NK-92 (cell line): ENCODE measurements around the gene DNMT3L.
"Not testable (repeated sequence)": the region's sequence is repeated elsewhere in the genome, so short reads cannot be mapped to it uniquely, and the experiment has no call there.

Source experiments
- DNase-seq: peaks from one replicate; lab custom pipeline; 2025; ENCODE audit not compliant: unreplicated experiment; lab: John Stamatoyannopoulos, UW

The DNMT3L gene

GRCh38 chr21:44295163-44295573 lies 33.5 kb upstream of the DNMT3L start:
- no peak for DNase-seq

DNA sequence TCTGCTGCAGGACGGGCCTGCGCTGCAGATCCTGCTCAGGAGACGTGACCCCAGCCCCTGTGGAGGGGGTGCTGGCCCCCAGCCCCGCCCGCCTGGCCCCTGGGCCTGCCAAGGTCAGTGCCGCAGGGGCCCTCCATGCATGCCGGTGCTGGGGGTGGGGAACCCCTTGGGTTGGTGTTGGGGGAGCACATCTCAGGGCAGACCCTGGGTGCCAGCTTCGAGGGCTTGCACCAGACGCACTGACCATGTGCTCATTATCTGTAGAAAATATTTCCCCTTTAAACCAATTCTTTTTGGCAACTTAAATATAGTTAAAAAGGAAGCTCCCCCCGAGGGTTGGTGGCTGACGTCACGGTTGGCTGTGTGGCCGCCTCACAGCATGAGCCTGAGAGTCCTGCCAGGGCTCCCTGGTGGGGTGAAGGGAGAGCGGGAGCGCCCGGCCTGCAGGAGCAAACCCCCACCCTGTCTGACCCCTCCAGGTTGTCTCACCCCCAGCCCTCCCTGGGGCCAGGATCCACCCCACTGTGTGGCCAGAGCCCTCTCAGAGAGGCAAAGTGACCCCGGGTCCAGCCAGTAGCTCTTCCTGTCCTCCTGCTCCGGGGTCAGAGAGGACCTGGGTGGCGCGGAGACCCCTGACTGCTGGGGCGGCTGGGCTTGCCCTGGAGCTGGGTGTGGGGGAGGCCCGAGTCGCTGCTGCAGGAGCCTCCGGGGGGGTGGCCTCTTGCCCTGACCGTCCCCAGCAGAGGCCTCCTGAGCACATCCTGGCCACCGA lies 32.9 kb upstream of the DNMT3L start:
- no peak for DNase-seq

- no peak for DNase-seq
These were observed 32.0 kb upstream of the DNMT3L start for GRCh38 chr21:44293551-44294231.

DNA sequence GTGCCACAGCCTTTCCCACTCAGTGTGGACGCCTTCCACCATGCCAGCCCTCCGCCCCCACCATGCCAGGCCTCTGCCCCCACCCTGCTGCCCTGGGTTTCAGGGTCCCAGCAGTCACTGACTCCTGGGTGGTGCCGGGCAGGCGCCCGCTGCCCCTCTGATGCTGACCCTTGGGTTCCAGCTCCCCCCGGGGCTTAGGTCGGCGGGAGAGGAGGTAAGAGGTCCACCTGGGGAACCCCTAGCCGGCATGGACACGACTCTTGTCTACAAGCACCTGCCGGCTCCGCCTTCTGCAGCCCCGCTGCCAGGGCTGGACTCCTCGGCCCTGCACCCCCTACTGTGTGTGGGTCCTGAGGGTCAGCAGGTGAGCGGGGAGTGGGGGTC lies 31.1 kb upstream of the DNMT3L start:
- no peak for DNase-seq

GRCh38 chr21:44291936-44292811 lies 30.5 kb upstream of the DNMT3L start:
- no peak for DNase-seq

GRCh38 chr21:44291078-44291935 lies 29.6 kb upstream of the DNMT3L start:
- DNase-seq: no peak

DNA sequence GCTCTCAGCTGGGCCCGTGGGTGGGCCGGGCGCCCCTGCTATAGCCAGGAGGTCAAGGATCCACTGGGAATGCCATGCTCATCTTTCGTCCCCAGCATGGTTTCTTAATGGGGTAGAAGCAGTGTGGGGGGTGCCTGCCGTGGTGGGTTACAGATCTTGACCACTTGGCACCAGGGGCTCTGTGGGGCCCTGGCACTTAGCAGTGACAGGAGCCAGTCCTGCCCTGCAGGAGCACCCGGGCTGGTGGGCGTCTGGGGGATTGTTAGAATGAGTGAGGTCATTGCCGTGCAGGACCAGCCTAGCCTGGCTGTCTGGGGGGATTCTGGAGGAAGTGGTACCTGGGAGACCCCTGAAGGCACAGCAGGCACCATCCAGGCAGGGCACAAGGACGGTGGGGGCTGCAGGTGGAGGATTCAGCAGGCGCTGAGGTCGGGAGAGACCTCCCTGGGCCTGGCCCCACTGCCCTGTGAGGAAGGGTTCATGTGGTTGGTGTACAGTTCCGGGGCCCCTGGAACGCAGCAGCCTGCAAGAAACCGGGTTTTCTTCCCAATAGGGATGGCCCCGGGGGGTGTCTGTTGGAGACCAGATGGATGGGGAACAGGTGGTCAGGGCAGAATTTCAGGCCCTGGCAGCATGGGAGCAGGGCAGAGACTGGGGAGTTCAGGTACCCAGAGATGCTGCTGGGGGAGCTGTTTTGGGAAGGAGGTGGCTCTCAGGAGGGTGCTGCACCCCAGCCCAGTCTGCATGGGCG lies 28.8 kb upstream of the DNMT3L start:
- DNase-seq: no peak

GRCh38 chr21:44289381-44290010 lies 27.8 kb upstream of the DNMT3L start:
- DNase-seq: no peak

- DNase-seq: no peak
These were observed 26.8 kb upstream of the DNMT3L start for GRCh38 chr21:44288251-44289110.

DNA sequence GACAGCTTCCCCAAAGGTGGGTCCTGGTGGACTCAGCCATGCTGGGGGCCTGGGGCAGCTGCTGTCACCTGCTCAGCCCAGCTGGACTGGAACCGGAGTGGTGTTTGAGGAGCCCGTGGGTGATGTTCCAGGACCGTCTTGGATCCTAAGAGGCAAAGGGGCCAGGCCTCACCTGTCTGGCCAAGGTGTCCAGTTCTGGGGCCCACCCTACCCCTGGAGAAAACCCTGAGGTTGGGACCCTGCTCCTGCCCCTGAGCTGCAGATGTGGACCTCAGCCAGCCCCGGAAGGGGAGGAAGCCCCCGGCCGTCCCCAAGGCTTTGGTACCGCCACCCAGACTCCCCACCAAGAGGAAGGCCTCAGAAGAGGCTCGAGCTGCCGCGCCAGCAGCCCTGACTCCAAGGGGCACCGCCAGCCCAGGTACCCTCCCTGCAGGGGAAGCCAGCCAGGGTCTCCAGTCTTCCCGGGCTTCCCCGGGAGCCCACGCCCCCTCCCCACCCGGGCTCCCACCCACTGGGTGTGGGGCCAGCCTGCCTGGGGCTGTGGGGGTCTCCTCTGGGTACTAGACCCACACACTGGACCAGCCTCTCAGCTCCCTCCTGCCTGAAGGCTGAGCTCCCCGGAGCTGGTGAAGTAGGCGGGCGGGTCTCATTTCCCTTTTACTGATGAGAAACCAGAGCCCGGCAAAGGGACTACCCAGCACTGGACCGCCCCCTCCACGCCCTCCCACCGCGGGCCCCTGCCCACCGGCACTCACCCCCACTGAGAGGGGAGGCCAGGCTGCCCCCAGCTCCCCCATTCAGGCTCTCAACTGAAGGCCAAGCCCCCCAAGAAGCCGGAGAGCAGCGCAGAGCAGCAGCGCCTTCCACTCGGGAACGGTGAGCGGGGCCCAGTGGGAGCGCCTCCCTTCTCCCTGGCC lies 25.3 kb upstream of the DNMT3L start:
- DNase-seq: no peak

GRCh38 chr21:44286086-44286715 lies 24.5 kb upstream of the DNMT3L start:
- DNase-seq: no peak

DNA sequence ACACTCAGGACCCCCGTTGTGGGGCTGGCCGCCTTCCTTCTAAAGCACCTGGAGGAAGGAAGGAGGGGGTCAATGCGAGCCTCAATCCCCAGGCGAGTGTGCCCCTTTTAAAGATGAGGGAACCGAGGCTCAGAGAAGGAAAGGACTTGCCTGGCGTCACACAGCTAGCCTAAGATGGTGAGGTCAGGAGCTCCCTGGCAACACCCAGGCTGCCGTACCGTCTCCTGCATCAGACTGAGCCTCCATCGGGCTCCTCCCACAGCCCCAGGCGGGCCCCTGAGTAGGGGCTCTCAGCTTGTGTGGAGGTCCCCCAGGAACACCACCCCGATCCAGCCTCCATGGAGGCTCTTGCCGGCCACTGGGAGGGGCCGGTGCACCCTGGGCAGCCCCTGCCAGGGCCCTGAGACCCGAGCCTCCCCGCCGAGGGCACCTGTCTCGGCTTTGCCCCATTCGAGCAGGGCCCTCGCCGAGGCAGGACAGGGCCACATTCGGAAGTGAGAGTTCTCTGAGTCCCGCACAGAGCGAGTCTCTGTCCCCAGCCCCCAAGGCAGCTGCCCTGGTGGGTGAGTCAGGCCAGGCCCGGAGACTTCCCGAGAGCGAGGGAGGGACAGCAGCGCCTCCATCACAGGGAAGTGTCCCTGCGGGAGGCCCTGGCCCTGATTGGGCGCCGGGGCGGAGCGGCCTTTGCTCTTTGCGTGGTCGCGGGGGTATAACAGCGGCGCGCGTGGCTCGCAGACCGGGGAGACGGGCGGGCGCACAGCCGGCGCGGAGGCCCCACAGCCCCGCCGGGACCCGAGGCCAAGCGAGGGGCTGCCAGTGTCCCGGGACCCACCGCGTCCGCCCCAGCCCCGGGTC lies 23.7 kb upstream of the DNMT3L start, which contains the start of gene AIRE:
AIRE (plus strand) TSS at position 739 of the 855 bp plus-strand sequence. CDS start 131 bp downstream, outside the sequence.
- DNase-seq: no peak

DNA sequence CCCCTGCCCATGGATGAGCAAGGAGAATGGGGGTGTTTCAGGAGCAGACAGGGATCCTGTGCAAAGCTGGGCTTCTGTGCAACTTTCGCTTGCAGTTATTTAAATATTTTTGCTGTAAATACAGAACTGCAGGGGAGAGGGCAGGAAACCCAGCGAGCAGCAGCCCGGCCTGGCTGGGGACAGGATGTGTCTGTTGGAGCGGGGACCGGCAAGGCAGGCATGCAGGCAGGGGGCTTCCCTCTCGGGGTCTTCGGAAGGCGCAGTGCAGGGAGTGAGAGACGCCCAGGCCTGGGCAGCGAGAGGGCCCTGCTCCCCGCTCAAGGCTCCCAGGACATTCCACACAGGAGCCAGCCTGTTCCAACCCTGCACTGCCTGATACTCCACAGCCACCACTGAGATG lies 22.3 kb upstream of the DNMT3L start:
- no peak for DNase-seq

DNA sequence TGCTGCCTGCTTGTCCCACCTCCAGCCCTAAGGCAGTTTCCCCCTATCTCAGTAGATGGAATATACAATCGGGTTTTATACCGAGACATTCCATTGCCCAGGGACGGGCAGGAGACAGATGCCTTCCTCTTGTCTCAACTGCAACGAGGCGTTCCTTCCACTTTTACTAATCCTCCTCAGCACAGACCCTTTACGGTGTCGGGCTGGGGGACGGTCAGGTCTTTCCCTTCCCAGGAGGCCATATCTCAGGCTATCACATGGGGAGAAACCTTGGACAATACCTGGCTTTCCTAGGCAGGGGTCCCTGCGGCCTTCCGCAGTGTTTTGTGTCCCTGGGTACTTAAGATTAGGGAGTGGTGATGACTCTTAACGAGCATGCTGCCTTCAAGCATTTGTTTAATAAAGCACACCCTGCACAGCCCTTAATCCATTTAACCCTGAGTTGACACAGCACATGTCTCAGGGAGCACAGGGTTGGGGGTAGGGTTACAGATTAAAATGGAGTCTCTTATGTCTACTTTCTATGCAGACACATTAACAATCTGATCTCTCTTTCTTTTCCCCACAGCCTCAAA lies 21.6 kb upstream of the DNMT3L start:
- DNase-seq: not testable (repeated sequence)

DNA sequence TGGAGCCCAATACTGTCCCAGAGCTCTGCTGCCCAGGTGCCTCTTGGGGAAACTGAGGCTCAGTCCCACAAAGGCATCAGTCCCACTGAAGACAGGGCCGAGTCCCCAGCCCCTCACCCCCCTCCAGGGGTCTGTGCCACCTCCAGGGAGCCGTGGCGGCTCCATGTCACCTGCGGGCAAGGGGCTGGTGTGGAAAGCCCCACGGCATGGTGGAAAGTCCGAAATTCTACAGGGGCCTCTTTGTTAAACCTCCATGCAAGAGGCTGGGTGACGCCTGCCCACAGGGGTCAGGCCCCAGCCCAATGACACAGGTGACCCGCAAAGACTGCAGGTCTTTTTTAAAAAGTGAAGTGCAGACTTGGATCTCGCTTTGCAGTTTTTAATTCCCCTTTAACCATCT lies 20.7 kb upstream of the DNMT3L start:
- DNase-seq: no peak

DNA sequence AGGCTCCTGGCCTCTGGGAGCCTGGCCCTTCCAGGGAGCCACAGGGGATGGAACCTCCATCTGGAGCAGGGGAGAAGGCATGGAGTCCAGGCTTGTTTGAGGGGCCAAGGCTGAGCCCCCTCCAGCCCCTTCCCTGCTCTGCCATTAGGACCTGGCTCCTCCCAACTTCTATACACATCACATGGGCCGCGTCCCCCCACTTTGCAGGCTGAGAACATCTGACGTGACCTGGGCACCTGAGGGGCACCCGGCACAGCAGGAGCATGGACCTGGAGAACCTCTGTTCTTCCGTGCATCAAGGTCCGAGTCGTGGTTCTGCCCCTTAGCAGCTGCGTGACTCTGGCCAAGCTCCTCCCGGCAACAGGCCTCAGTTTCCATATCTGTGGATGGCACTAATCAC lies 20.1 kb upstream of the DNMT3L start:
- DNase-seq: no peak
